ENCODE results near the gene KIF1C.

KIF1C gene

GRCh38 chr17:4997302-4998026 lies at the start of gene KIF1C, which contains the start of gene INCA1:
Gene KIF1C (plus strand): TSS chr17:4997950. CDS start chr17:5000247, 2,297 bp downstream.
Gene INCA1 (minus strand): TSS chr17:4997522. CDS start chr17:4994437, 3,085 bp downstream.
- DNase-seq, result peak; percentile 73

DNA sequence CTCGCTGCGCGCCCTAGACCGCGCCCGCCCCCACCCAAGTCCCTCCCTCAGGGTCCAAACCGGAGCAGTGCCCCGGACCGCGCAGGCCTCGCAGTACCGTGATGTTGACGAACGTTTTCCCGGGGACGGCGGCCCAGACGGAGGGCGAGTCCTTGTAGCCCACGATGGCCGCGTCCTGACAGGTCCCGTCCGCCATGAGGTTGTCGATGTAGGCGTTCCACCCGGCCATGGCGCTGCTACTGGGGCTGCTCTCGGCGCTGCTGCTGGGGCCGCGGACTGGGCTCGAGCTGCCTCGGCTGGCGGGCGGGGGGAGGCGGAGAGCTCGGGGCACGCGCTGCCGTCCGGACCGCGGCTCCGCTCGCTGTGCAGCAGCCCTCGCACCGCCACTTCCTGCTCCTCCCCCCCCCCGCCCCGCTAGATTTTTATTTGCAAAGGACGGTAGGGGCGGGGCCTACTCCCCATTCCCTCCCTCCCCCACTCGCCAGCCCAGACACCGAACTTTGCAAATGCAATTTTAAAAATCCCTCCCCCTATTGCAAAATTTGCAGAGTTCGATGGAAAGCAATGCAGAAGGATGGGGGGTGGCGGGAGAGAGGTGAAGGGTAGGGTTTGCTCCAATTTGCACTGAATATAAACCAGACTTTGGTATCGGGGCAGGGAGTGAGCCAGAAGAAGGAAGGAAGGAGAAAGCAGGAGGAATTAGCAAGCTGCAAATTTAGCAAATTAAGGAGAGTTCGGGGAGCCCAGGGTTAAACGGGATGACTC lies 49.4 kb upstream of the KIF1C start, which contains the start of gene PFN1:
Gene PFN1 (minus strand): TSS at position 365 of the 765 bp plus-strand sequence. CDS start 136 bp downstream, at position 229.
- DNase-seq, result peak; percentile 93

DNA sequence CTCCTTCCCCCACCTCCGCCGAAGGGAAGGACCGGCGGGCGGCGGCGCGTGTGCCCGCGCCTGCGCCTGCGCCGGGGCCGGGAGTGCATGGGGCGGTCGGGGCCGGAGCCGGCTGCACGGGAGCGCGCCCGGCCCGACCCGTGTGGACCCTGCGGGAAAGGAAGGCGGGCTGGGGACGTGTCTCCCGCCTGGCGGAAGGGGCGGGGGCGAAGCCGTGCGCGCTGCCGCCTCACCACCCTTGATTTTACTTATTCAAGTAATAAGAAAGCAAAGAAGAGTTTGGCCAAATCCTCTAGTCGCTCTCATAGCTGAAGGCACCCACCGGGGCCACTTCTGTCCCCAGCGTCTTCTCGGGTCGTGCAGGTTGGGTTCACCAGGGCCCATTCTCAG lies 48.8 kb upstream of the KIF1C start:
- peak; percentile 89 for DNase-seq

GRCh38 chr17:4949321-4950074 lies 48.3 kb upstream of the KIF1C start:
- DNase-seq, result peak; percentile 73

GRCh38 chr17:4950075-4950745 lies 47.5 kb upstream of the KIF1C start:
- DNase-seq, result peak; percentile 42

GRCh38 chr17:4950746-4951204 lies 47.0 kb upstream of the KIF1C start, which contains the start of gene ENO3:
Gene ENO3 (plus strand): TSS chr17:4951119. CDS start chr17:4951830, 711 bp downstream.
- no peak for DNase-seq

GRCh38 chr17:4951486-4951885 lies 46.3 kb upstream of the KIF1C start:
- no peak for DNase-seq

DNA sequence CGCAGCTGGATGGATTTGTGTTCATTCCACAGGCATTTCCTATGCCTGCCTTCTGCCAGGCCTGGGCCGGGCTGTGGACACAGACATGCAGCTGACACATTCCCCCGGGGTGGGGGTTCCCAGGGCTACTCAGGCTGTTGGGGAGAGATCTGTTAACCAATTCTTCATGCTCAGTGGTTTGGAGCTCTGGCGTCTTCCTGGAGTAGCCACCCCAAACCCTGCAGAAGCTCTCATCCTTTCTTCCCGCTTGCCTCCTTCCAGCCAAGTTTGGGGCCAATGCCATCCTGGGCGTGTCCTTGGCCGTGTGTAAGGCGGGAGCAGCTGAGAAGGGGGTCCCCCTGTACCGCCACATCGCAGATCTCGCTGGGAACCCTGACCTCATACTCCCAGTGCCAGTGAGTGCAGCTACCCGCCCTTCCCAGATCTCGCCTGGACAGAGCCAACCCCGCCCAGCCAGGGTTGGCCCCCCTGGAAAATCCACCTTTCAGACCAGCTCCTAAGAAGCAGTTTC lies 44.2 kb upstream of the KIF1C start:
- no peak for DNase-seq

- DNase-seq, result no peak
Observed at GRCh38 chr17:4955091-4955490, 42.7 kb upstream of the KIF1C start.

DNA sequence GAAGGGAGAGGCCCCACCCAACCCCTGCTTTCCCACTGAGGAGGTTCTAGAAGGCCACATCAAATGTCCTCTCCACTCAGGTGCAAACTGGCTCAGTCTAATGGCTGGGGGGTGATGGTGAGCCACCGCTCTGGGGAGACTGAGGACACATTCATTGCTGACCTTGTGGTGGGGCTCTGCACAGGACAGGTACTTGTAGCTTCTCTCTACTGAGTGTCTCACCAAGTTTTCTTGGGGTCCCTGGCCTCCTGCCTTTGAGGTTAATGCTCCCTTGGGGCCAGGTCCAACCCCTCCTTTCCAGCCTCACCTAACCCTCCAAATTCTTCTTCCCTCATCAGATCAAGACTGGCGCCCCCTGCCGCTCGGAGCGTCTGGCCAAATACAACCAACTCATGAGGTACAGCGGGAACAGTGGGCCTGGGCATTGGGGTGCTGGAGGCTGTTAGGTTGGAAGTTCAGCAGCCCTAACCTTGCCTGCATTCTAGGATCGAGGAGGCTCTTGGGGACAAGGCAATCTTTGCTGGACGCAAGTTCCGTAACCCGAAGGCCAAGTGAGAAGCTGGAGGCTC lies 41.2 kb upstream of the KIF1C start:
- no peak for DNase-seq

- DNase-seq, result no peak
Observed at GRCh38 chr17:4958102-4958501, 39.6 kb upstream of the KIF1C start.

GRCh38 chr17:4959261-4959965 lies 38.3 kb upstream of the KIF1C start:
- no peak for DNase-seq

- no peak for DNase-seq
Observed at GRCh38 chr17:4960279-4960922, 37.3 kb upstream of the KIF1C start.

- DNase-seq, result no peak
Observed at GRCh38 chr17:4965311-4965986, 32.3 kb upstream of the KIF1C start.

GRCh38 chr17:4966844-4967538 lies 30.8 kb upstream of the KIF1C start:
- DNase-seq, result peak; percentile 100

DNA sequence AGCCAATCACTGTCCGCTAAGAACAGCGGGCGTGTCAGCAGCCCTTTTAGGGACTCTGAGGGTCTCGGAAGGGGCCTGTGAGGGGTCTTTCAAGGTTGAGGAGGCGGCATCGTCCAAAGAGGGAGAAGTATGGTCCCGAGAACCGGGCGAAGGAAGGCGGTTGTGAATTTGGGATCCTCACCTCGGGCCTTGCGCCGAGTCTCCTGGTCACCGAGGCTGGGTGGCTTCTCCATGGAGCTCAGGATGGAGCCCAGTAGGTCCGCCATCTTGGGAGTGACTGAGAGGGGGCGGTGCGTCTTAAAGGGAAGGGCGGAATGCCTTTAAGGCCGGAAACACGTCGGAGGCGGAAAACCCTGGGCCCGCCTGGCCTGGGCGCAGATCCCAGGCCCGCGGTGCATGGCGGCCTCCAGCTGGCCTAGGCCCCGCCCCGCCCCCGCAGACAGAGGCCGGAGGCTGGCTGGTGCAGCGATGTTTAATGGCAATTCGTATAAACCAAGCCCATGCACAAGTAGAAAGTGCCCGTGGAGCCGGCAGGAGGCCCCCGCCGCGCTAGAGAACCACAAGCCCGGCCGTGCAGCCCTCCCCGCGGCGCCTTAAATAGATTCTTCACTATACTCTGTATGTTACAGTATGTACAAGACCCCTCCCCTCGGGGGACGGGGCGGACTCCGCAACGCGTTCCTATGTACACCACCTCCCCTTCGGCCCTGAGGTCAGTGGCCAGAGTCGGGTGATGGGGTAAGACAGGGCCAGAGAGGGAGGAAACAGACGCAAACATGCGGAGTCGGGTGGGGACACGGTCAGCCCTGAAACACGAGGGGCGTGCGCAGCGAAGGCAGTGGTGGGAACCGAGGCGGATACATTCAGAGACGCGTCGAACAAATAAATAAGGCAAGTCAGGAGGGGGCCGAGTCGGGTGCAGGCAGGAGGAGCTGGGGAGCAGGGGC lies 29.9 kb upstream of the KIF1C start, which contains the start of gene SPAG7:
Gene SPAG7 (minus strand): TSS at position 279 of the 947 bp plus-strand sequence. CDS start 13 bp downstream, at position 266.
- DNase-seq, result peak; percentile 93

GRCh38 chr17:4968486-4969046 lies 29.2 kb upstream of the KIF1C start:
- DNase-seq, result no peak
